ENCODE measurements around the gene RPL11.
"Not testable (repeated sequence)": the region's sequence is repeated elsewhere in the genome, so short reads cannot be mapped to it uniquely, and the experiment has no call there.

Gene RPL11

GRCh38 chr1:23691499-23692307 lies at the start of gene RPL11:
RPL11 (plus strand) TSS chr1:23691806; CDS start chr1:23691824, 18 bp downstream.
- peak; percentile 97 for DNase-seq

DNA sequence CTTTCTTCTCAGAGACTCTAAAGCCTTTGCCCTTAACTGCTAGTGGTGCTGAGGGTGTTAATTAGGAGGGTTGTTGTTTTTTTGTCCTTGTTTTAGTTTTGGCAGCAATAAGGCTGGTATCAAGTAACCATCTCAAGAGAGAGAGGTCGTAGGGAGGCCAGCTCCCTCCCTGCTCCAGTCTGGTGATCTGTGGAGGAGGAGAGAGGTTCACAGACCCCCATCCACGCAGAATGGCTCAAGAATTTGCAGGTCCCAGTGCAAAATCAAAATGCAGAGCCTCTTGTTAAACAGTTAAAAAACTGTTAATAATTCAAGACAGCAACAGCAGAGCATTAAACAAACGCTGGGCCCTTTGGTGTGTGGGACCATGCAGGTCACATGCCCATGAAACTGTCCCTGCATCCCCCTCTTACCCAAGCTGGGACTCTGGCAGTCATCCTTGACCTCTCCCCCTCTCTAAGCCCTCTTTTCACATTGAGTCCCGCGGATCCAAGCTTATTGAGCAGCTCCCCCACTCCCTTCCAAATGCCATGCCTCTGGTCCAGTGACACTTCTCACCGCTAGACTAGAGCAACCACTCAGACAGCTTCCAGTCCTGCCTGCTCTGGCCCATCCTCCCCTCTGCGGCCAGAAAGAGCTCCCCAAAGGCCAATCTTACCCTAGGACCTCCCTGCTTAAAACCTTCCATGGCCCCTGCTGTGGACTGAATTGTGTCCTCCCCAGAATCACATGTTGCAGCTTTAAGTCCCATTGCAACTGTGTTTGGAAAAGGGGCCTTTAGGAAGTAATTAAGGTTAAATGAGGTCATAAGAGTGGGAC lies 47.7 kb upstream of the RPL11 start:
- no peak for DNase-seq

DNA sequence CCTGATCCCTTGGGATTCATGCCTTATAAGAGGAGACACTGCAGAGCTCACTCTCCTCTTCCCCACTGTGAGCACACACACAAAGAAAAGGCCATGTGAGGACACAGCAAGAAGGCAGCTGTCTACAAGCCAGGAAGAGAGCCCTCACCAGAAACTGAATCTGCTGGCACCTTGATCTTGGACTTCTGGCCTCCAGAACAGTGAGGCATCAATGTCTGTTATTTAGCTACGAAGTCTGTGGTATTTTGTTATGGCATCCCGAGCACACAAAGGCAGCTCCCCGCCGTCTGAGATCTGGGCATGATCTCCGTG lies 47.1 kb upstream of the RPL11 start:
- no peak for DNase-seq

DNA sequence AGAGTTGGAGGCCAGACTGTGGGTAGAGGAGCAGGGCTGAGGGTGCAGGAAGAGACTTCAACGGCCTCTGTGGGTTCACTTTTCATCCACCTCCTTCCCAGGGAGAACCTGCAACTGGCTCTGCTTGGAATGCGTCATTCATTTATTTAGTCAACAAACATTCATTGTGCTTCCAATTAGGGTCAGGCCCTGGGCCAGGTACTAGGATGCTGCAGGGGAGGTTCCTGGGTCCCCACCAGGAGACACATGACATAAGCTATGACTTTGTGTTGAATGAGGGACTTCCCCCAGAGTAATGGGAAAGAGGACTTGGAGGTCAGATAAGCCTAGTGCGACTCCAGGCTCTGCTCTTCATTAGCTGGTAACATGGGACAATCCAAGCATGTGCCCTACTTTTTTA lies 46.3 kb upstream of the RPL11 start:
- DNase-seq: no peak

DNA sequence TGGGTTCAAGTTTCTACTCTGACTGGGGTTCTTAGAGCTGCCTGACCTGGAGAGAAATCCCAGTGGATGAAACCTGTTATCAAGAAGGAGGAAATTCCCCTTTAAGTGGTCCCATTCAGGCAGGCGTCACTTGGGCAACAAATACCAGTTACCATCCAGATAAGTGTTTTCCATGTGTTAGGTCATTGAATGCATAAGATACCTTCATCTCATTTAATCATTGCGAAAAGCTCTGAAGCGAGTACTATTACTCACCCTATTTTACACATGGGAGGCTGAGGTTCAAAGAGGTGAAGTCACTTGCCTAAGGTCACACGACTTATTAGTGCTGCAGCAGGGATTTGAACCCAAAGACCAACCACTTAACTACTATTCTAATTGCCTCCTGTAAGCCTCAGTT lies 45.5 kb upstream of the RPL11 start:
- DNase-seq: no peak

DNA sequence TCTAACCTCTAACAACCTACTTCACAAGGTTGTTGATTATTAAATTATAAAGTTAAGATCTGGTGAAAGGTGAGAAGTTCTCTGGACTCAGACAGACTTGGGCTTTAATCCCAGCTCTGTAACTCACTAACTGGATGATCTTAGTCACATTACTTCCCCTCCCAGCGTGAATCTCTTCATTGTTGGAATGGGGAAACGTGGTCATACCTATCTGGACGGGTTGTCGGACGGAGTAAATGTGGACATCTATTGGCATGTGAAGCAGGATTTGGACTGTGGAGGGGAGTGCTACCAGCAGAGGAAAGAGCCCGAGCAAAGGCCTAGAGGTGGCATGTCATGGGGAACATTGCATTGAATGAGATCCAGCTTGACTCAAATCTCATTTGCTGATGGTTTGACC lies 45.1 kb upstream of the RPL11 start:
- no peak for DNase-seq

- DNase-seq: no peak
Observed at GRCh38 chr1:23648576-23648975, 43.0 kb upstream of the RPL11 start.

GRCh38 chr1:23649157-23649556 lies 42.4 kb upstream of the RPL11 start:
- not testable (repeated sequence) for DNase-seq

DNA sequence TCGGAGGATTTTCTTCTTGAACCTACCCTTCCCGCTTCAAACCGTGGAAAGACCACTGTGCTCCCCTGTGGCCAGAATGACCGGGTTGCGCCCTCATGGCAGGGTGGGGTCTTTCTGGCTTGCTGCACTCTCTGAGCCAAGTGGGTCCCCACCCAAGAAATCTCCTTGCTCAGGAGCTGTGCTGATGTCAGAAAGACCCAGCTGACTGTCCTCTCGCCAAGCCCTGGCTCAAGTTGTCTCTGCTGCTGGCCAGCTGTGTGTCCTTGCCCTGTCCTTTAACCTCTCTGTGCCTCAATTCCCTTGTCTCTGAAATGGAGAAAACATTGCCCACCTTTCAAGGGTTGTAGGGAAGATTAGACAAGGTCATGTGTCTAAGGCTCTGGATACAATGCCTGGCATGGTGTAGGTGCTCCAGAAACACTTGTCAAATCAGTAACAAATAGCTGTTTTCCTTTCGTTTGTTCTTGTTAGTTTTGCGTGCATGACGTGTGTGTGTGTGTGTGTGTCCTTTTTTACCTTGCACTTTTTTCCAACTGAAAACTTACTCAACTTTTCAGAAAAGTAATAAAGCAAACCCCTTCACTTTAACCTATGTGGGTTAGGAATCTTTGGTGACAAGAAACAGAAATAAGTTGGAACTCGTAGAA lies 41.1 kb upstream of the RPL11 start:
- no peak for DNase-seq

DNA sequence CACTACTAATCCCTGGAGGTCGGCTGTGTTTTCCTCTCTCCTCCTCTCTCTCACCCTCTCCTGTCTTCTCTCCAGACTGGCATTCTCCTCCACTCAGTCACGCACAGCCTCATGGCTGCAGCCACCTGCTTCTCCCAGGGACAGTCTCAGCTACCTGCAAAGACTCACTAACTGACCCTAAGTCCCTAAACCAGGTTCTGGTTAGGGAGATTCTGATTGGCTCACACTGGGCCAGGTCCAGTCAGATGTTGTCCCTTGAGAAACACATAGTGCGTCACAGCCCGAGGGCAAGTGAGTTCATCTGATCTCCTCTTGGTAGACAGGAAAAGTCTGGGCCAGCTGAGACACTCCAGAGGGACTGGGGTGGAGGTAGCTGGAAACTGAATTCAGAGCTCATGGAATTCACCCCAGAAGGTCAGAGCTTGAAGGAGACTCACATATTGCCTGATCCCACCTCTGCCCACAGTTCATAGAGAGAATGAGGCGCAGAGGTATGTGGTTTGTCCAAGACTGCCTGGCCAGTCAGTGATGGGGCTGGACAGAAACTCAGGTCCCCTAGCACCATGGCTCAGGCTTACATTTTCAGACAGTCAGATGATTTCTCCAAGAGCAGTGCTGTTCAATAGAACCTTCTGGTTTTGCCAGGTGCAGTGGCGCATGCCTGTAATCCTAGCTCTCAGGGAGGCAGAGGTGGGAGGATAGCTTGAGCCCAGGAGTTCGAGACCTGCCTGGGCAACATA lies 40.4 kb upstream of the RPL11 start:
- DNase-seq: no peak

DNA sequence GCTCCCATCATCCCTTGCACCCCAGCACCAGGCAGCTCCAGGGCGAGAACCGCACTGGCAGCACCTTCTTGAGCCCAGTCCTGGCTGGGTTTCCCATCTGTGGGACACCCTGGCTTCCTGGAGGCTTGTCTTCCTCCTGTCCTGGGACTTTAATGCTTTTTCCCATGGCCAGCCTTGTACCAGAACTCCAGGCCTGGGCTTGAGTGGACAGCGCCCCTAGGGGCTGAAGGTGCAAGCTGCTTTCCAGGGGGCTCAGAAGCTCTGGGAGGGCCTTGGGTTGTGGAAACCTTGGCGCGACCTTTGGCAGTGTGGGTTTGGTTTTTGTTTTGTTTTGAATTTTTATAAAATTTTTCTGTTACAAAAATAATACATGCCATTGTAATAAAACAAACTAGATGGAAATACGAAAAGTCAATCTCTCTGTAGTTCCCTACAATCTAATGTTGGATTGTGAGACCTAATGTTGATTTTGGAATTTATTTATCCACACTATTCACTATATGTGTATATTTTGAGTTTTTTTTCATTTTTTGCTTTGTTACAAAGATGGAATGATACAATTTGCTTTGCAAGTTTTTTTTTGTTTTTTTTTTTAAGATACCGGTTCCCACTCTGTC lies 33.8 kb upstream of the RPL11 start:
- DNase-seq: peak; percentile 54

- no peak for DNase-seq
Observed at GRCh38 chr1:23660671-23661070, 30.9 kb upstream of the RPL11 start.

GRCh38 chr1:23661887-23662286 lies 29.7 kb upstream of the RPL11 start:
- DNase-seq: no peak

GRCh38 chr1:23664837-23665795 lies 26.5 kb upstream of the RPL11 start:
- peak; percentile 49 for DNase-seq

GRCh38 chr1:23667411-23667810 lies 24.2 kb upstream of the RPL11 start:
- no peak for DNase-seq

- no peak for DNase-seq
Observed at GRCh38 chr1:23670709-23671108, 20.9 kb upstream of the RPL11 start.

GRCh38 chr1:23673086-23673813 lies 18.4 kb upstream of the RPL11 start:
- peak; percentile 63 for DNase-seq

DNA sequence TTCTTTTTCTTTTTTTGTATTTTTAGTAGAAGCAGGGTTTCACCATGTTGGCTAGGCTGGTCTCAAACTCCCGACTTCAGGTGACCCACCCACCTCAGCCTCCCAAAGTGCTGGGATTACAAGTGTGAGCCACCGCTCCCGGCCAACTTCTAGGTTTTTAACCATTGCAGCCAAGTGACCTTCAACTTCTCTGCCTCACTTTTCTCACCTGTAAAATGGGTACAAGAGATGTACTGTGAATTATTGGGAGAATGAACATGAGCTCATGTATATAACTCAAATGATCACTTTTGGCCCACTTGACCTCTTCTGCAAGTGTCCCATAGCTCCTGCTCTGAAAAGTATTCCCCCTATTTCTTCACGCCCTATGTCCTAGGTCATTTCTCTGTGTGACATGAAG lies 11.8 kb upstream of the RPL11 start:
- DNase-seq: no peak

DNA sequence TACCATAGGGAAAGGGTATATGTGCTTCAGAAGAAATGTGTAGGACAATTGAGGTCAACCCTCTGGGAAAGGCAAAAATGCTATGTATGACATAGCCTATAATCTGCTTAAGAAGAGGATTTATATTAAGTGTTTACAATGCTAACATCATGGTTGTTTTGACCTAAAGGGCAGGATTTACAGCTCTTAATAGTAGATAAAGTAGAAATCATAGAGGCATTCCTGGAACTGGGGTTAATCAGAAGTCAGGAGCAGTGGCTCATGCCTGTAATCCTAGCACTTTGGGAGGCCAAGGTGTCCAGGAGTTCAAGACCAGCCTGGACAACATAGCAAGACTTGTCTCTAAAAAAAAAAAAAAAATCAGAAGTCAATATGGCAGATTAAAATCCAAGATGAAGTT lies 8.7 kb upstream of the RPL11 start:
- no peak for DNase-seq

DNA sequence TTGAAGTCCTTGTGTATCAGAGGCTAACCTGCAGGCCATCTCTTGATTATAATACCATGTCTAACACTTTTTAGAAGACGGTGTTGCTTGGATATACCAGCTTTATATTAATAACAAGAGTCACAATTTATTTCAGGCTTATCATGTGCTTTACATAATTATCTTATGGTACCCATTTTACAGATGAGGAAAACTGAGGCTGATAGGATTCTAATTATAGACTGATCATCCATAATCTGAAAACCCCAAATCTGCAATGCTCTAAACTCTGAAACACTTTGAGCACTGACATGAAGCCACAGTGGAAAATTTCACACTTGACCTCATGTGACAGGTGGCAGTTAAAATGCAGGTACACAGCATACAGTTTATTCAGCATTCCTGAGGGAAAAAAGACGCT lies 7.2 kb upstream of the RPL11 start:
- DNase-seq: no peak

DNA sequence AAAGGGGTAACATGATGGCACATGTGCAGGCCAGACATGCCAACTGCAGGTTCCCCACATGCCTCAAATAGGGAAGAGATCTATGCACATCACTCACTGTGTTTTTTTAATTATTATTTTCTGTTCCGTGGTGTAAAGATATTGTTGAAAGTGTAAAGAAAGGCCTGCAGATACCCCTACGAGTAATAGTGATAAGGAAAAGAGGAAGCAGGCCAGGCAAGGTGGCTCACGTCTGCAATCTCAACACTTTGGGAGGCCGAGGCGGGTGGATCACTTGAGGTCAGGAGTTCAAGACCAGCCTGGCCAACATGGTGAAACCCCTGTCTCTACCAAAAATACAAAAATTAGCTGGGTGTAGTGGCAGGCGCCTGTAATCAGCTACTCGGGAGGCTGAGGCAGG lies 6.4 kb upstream of the RPL11 start:
- not testable (repeated sequence) for DNase-seq

Data from hematopoietic multipotent progenitor cell treated with erythropoietin and hydrocortisone succinate and interleukin-3 and kit ligand, for 8 days (in vitro differentiated cells).